WERI-Rb-1 (cell line): ENCODE measurements around the gene GGT7.

Experiments used
- DNase-seq: peaks from one replicate; pipeline ENCODE4 v3.0.0-alpha.2; 2020
- H3K27ac ChIP-seq: fragments of 250-450 bp; sonication (Bioruptor Pico); 2 replicates; pipeline ENCODE4 v1.5.1; 2020; ENCODE audit warnings: mild to moderate bottlenecking, moderate library complexity
- H3K27me3 ChIP-seq: fragments of 250-450 bp; sonication (Bioruptor Pico); 2 replicates; pipeline ENCODE4 v1.5.1; 2021; ENCODE audit warnings: mild to moderate bottlenecking, low read depth, moderate library complexity; ENCODE audit not compliant: insufficient read depth, severe bottlenecking
- H3K36me3 ChIP-seq: fragments of 250-450 bp; sonication (Bioruptor Pico); 2 replicates; pipeline ENCODE4 v1.5.1; 2020; ENCODE audit warnings: mild to moderate bottlenecking, moderate library complexity
- H3K4me3 ChIP-seq: 2 replicates; pipeline ENCODE4 v1.5.1; 2011; ENCODE audit warnings: low read depth, mild to moderate bottlenecking, control low read depth, low read length
- H3K9me3 ChIP-seq: fragments of 250-450 bp; sonication (Bioruptor Pico); 2 replicates; pipeline ENCODE4 v1.5.1; 2021; ENCODE audit warnings: mild to moderate bottlenecking, moderate library complexity; ENCODE audit not compliant: severe bottlenecking
- CTCF ChIP-seq: IDR thresholded peaks from 2 replicates; pipeline ENCODE4 v1.5.1; 2011; ENCODE audit warnings: low read depth, mild to moderate bottlenecking, control low read depth, inconsistent platforms, low read length

The GGT7 gene

GRCh38 chr20:34798871-34799270, 73.8 kb downstream of the GGT7 start:
- TF ChIP-seq CTCF: no peak
- H3K27ac ChIP-seq: no peak overlapping the region
- H3K27me3 ChIP-seq: no peaks in the 10 kb centered on the region
- no peaks in the 10 kb centered on the region; the same call in 1 of the 2 replicates for H3K36me3 ChIP-seq
- H3K9me3 ChIP-seq: no peaks in the 10 kb centered on the region
- no peak overlapping the region for H3K4me3 ChIP-seq
- no peak for DNase-seq

GRCh38 chr20:34798328-34798727, 74.3 kb downstream of the GGT7 start:
- no peak overlapping the region for H3K27ac ChIP-seq
- H3K4me3 ChIP-seq: no peak overlapping the region
- TF ChIP-seq CTCF: no peak
- DNase-seq: no peak
- H3K36me3 ChIP-seq: no peaks in the 10 kb centered on the region; the same call in 1 of the 2 replicates
- no peaks in the 10 kb centered on the region for H3K9me3 ChIP-seq
- H3K27me3 ChIP-seq: no peaks in the 10 kb centered on the region

GRCh38 chr20:34797012-34797995, 75.4 kb downstream of the GGT7 start:
- no peak overlapping the region for H3K4me3 ChIP-seq
- H3K27me3 ChIP-seq: no peaks in the 10 kb centered on the region
- H3K9me3 ChIP-seq: no peaks in the 10 kb centered on the region
- H3K36me3 ChIP-seq: no peaks in the 10 kb centered on the region; the same call in 1 of the 2 replicates
- no peak for DNase-seq
- no peak overlapping the region for H3K27ac ChIP-seq
- TF ChIP-seq CTCF: no peak
